ENCODE measurements around the gene LAMB3. TPM values are rescaled to one million over a fixed set of nuclear protein-coding genes. Genes with fewer than 3 reads are reported as not detected.

Gene LAMB3
- total and polyA plus RNA-seq, 3 donors from 2014 or later, result 1.6 to 2.0 (median 1.7) TPM

DNA sequence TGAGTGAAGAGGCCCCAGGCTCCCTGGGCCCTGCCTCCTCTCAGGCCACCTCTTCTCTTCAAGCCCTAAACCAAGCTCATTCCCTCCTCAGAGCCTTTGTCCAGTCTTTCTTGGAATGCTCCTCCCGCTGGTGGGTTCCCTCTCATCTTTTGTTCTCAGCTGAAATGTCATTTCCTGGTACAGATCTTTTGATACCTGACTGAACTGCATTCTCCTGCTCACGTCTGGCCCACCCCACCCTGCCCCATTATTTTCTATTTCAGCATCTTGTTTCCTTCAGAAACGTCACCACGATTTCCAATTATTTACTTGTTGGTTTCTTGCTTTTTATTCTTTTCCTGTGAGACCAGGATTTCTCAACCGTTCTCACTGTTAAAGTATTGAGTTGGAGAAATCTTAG, 16.4 kb downstream of the LAMB3 start:
- no peaks in the 10 kb centered on the region for H3K9me3 ChIP-seq
- H3K4me1 ChIP-seq, result no peaks in the 10 kb centered on the region
- H3K27ac ChIP-seq, result no peak overlapping the region
- H3K27me3 ChIP-seq, result no peaks in the 10 kb centered on the region
- H3K4me3 ChIP-seq, result no peak overlapping the region
- no peak for DNase-seq
- H3K36me3 ChIP-seq (ENCODE audit: low read depth, missing control alignments), result no peaks in the 10 kb centered on the region
- intact Hi-C loops (cut with DNase I; ENCODE audit: low total_unique reads), result no loop called here
- TF ChIP-seq POLR2A (IDR thresholded peaks at IDR 0.05), result no peak
- TF ChIP-seq, protein P1, sequence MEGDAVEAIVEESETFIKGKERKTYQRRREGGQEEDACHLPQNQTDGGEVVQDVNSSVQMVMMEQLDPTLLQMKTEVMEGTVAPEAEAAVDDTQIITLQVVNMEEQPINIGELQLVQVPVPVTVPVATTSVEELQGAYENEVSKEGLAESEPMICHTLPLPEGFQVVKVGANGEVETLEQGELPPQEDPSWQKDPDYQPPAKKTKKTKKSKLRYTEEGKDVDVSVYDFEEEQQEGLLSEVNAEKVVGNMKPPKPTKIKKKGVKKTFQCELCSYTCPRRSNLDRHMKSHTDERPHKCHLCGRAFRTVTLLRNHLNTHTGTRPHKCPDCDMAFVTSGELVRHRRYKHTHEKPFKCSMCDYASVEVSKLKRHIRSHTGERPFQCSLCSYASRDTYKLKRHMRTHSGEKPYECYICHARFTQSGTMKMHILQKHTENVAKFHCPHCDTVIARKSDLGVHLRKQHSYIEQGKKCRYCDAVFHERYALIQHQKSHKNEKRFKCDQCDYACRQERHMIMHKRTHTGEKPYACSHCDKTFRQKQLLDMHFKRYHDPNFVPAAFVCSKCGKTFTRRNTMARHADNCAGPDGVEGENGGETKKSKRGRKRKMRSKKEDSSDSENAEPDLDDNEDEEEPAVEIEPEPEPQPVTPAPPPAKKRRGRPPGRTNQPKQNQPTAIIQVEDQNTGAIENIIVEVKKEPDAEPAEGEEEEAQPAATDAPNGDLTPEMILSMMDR (IDR thresholded peaks at IDR 0.05), result no peak
- 94 to 97% methylated on average over 5 of the region's 5 CpGs for WGBS, 2 donors

DNA sequence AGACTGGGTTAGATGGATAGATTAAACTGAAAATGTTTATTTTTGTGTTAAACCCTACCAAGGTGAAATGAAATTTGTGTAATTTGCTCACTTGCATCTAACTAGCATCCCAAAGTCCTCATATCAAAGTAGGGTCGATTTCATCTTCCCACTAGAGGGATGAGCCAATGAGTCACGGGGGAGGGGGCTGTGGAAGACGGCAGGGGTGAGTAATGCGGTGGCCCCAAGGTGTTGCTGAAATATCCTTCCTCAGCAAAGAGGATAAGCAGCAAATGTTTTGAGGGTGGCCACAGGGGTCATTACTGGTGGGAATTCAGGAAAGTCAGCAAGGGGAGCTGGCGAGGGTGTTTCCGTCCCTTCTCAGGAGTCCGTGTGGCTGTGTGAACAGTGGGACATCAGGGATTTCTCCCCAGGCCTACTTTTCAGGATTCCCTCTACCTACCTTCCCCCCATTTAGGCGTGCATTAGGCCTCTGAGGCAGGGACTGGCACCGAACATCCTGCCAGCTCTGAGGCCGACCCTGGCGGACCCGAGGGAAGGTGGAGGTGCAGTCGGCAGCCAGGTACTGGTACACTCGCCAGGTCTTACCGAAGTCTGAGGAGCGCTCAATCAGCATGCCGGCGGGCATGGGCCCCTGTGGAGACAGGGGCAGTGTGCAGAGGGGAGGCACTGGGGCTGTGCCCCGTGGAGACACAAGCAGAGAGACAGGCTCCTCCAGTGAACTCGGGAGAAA, 18.1 kb downstream of the LAMB3 start:
- DNase-seq, result no peak
- intact Hi-C loops (cut with DNase I; ENCODE audit: low total_unique reads), result no loop called here
- 50 to 80% methylated on average over 18 to 20 of the region's 20 CpGs for WGBS, 2 donors
- no peak overlapping the region for H3K4me3 ChIP-seq
- H3K9me3 ChIP-seq, result no peaks in the 10 kb centered on the region
- H3K27ac ChIP-seq, result no peak overlapping the region
- H3K27me3 ChIP-seq, result no peaks in the 10 kb centered on the region
- TF ChIP-seq, protein P1 (IDR thresholded peaks at IDR 0.05), result no peak
- TF ChIP-seq POLR2A (IDR thresholded peaks at IDR 0.05), result no peak
- H3K4me1 ChIP-seq, result no peaks in the 10 kb centered on the region
- H3K36me3 ChIP-seq (ENCODE audit: low read depth, missing control alignments), result no peaks in the 10 kb centered on the region

GRCh38 chr1:209633335-209633997, 18.8 kb downstream of the LAMB3 start:
- WGBS, 2 donors, result 89% methylated on average over 6 of the region's 6 CpGs
- DNase-seq, result no peak

GRCh38 chr1:209630383-209631225, 21.6 kb downstream of the LAMB3 start:
- Histone ChIP-seq H3K9me3 (no peaks in the 10 kb centered on the region), H3K36me3 (ENCODE audit: low read depth, missing control alignments) (no peaks in the 10 kb centered on the region), H3K27ac (no peak overlapping the region), H3K4me3 (no peak overlapping the region), H3K4me1 (no peaks in the 10 kb centered on the region), H3K27me3 (no peaks in the 10 kb centered on the region)
- DNase-seq, result no peak
- WGBS, 2 donors, result 74 to 75% methylated on average over 15 to 17 of the region's 17 CpGs
- TF ChIP-seq POLR2A (IDR thresholded peaks at IDR 0.05), result no peak
- TF ChIP-seq, protein P1 (IDR thresholded peaks at IDR 0.05), result no peak
- intact Hi-C loops (cut with DNase I; ENCODE audit: low total_unique reads), result no loop called here

More at GRCh38 chr1:209633335-209633997, 18.8 kb downstream of the LAMB3 start:
- Histone ChIP-seq H3K36me3 (ENCODE audit: low read depth, missing control alignments) (no peaks in the 10 kb centered on the region), H3K4me1 (no peaks in the 10 kb centered on the region), H3K27me3 (no peaks in the 10 kb centered on the region), H3K9me3 (no peaks in the 10 kb centered on the region), H3K27ac (no peak overlapping the region), H3K4me3 (no peak overlapping the region)
- TF ChIP-seq, protein P1 (IDR thresholded peaks at IDR 0.05), result no peak
- no peak for TF ChIP-seq POLR2A (IDR thresholded peaks at IDR 0.05)
- intact Hi-C loops (cut with DNase I; ENCODE audit: low total_unique reads), result no loop called here

All from testis (tissue), 3 donors.